ENCODE results near the gene HEPACAM2.

Gene HEPACAM2

GRCh38 chr7:93226310-93226709 lies at the start of gene HEPACAM2:
TSS of gene HEPACAM2 (minus strand) at chr7:93226469.
- DNase-seq (ENCODE audit: low read depth in 1 of 2, low spot score in 1 of 2): no peak

DNA sequence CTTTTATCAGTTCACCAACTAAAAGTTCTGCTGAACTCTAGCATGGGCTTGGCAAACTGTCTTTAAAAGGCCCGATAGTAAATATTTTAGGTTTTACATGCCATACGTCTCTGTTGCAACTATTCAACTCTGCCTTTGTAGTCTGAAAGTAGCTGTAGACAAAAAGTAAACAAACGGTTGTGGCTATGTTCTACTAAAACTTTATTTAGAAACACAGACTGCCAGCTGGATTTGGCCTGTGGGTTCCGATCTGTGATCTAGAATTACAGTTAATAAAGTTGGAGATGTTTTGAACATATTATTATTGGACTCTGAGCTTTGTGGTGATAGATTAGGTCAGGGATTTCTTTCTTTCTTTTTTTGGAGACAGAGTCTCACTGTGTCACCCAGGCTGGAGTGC lies 39.0 kb upstream of the HEPACAM2 start:
- no peak for DNase-seq (ENCODE audit: low read depth in 1 of 2, low spot score in 1 of 2)

- no peak for DNase-seq (ENCODE audit: low read depth in 1 of 2, low spot score in 1 of 2)
These were observed 36.3 kb upstream of the HEPACAM2 start for GRCh38 chr7:93262535-93262934.

DNA sequence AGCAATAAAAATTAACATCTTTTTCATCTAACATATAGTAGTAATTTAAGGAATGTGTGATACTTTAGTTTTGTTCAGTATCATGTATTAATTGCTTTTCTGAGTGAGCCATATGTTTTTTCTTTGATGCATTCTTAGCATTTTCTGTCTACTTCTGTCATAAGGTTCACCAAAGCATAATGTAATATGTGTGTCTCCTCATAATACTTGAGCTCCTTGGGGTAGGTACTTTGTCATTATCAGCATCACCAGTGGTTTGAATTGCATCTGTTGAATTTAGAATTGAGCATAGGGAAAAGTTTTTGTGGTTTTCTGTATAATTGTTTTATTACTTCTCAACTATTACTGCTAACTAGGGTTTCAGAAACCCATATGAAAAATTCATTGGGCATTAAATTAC lies 32.4 kb upstream of the HEPACAM2 start:
- DNase-seq (ENCODE audit: low read depth in 1 of 2, low spot score in 1 of 2): no peak

- DNase-seq (ENCODE audit: low read depth in 1 of 2, low spot score in 1 of 2): no peak
These were observed 23.4 kb upstream of the HEPACAM2 start for GRCh38 chr7:93249491-93250148.

- no peak for DNase-seq (ENCODE audit: low read depth in 1 of 2, low spot score in 1 of 2)
These were observed 19.5 kb upstream of the HEPACAM2 start for GRCh38 chr7:93245525-93246432.

GRCh38 chr7:93242106-93242505 lies 15.8 kb upstream of the HEPACAM2 start:
- no peak for DNase-seq (ENCODE audit: low read depth in 1 of 2, low spot score in 1 of 2)

- DNase-seq (ENCODE audit: low read depth in 1 of 2, low spot score in 1 of 2): no peak
These were observed 13.6 kb upstream of the HEPACAM2 start for GRCh38 chr7:93239824-93240223.

DNA sequence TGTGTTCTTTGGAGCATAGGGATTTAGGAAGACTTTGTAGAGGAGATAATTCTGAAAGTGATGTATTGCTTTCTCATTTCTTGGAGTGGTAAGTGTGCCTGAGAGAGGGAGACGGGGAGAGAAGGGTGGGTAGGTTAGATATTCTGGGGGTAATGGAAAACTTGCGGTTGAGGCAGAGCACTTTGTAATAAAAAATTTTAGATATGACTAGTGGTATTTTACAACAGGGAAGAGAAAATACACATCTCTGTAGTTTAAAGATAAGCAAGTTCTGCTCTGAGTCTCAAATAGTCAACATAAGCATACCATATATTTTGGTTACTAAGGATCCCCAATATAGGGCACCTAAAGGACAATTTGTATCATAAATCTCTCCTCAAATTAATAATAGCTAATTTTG lies 12.5 kb upstream of the HEPACAM2 start:
- DNase-seq (ENCODE audit: low read depth in 1 of 2, low spot score in 1 of 2): no peak

DNA sequence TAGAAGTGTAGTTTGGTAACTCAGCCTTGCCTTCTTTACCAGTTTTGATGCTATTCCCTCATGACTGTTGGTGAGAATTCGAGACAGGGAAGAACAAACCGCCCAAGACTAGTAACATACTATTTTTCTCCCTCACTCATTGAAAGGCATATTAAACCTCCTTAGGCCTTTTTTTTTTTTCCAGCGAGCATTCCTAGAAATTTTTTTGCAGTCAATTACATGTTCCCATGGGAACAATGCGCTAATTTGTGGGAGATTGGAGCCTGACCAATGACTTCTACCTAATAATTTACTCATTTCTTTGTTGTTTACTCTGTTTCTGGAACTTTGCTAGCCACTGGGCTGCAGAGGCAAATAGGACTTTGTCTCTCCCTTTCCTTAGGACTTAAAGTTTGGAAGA lies 11.9 kb upstream of the HEPACAM2 start:
- DNase-seq (ENCODE audit: low read depth in 1 of 2, low spot score in 1 of 2): no peak

DNA sequence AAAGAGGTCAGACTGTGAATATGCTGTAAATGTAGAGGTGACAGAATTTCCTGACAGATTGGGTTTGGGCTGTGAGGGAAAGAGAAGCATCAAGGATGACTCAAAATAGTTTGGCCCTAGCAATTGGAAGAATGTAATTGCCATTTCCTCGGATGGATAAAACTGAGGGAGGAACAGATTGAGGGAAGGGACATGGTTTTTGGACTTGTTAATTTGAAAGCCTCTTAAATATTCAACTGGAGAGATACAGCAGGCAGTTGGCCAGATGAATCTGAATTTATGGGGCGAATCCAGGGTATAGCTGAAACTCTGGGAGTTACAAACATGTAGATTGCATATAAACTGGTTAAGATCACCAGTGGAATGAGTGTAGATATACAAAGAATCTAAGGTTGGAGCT lies 9.3 kb upstream of the HEPACAM2 start:
- DNase-seq (ENCODE audit: low read depth in 1 of 2, low spot score in 1 of 2): no peak

GRCh38 chr7:93232673-93233018 lies 6.4 kb upstream of the HEPACAM2 start:
- DNase-seq (ENCODE audit: low read depth in 1 of 2, low spot score in 1 of 2): no peak

DNA sequence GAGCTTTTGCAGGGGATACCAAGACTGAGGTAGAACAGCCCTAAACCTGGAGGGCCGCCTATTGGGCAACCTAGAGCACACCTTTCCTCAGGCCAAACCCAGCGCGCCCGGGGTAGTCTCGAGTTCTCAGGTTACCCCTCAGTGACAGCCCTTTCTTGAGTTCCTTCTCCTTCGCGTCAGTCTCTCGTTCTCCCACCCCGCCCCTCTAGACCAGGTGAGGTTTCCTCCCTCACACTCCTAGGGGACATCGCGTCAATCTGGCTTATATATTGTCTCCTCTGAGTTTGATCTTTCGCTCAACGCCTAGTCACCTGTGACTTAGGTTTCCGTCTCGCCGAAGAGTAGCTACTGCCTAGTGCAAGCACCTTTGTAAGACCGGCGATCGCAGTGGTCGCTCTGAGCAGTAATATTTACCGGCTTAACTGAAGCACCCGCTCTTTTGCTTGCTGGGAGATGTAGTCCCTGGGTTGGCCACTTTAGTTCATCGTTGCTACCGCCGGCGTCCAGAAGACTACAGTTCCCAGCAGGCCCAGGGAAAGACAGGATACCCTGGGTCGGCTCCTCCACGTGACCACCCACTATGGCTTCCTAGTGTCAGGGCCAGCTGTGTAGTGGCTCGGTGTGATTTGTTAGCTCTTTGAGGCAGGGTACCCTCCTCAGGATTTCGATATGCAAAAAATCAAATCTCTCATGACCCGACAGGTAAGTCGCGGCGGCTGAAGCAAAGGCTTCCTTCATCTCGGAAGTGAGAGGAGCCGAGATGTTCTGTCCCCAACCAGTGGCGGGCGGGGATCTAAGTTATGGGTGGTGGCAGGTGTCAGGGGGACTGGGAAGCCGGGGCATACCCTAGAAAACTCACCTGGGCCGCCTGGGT lies 5.8 kb upstream of the HEPACAM2 start, which contains the start of gene VPS50:
TSS of gene VPS50 (plus strand) at position 568 of the 874 bp plus-strand sequence. CDS start at position 670, 102 bp downstream.
- peak; percentile 68 to 93 for DNase-seq (ENCODE audit: low read depth in 1 of 2, low spot score in 1 of 2)

DNA sequence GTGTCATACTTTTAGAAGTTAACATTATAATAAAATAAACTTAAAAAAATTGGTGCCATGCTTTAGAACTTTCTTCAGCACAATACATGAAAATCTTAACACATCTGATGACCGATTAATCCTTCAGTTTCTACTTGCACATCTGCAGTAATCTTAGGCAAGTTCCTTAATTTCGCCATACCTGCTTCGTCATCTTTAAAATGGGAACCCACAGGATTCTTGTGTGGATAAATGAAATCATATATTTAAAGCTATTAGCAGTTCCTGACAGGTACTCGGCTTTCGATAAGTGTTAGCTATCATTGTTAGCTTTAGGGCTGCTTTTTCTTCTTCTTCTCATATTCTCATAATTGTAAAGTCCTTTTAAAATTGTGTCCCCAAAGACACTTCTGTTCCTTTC lies 5.0 kb upstream of the HEPACAM2 start:
- no peak for DNase-seq (ENCODE audit: low read depth in 1 of 2, low spot score in 1 of 2)

DNA sequence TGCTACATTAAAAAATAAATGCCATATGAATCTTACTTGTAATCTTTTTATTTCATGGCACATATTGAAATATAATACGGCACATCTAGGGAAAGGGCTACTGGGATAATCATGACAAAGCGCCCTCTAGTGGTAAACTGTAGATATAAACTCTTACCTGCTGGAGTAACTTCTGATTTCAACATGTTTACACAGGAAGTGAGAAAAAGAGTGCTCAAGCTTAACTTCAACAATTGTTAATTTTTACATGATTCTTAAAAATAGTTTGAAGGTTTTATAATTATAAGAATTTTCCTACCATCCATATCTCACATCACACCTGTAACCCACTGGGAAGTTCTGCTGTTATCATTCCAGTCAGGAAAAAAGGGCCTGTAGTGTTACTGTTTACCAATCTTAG lies 2.0 kb upstream of the HEPACAM2 start:
- peak in 1 of 2 donors; percentile 39 for DNase-seq (ENCODE audit: low read depth in 1 of 2, low spot score in 1 of 2)

GRCh38 chr7:93219868-93220267 lies 6.4 kb downstream of the HEPACAM2 start:
- DNase-seq (ENCODE audit: low read depth in 1 of 2, low spot score in 1 of 2): no peak

DNA sequence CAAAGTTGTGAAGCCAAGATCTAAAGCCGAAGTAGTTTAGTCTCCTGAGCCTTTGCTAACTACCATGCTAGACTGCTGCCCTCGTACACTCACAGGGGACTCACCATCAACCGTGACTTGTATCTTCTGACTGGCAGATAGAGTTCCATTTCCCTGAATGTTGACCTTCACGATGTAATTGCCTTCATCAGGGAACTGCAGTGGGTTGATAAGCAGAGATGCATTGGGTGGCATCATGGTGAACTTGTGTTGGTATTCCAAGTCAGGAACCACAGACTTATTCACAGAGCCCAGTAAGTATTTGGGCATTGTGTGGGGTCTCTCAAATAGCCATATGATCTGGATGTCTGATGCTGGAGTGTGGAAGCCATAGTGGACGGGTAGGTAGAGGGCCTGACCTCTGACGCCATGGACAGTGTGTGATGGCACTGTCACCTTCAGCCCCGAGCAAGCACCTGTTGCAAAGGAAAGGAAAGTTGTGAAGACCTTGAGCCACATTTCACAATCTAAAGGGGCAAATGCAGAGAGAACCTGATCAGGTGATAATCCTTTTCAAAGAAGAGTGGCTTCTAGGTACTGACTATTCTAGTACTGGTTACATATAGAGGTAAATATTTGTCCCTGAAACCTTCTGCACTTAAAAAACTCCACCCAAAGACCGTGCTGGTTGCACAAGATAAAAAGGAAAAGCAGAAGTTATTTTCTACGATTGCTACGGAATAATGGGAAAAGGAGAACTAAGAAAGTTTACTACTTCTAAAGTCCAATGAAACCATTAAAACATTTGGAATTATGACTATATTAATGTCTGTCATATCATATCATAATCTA lies 7.1 kb downstream of the HEPACAM2 start:
- no peak for DNase-seq (ENCODE audit: low read depth in 1 of 2, low spot score in 1 of 2)

DNA sequence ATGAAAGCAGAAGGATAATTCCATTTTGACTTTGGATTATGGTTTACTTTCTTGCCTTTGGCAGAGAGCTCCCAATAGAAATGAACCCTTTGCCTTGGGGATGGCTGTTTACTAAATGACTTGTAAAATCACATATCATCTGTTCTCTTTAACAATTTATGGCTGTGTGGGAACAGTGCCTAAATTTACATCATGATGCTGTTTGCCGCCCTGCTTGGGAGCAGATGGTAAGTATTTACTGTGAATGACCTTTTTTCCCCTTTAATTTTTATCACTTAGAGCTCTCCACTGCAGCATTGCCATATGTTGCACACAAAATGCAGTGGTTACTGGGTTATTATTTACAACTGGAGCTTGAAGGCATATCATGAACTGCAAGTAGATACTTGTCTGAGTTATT lies 13.4 kb downstream of the HEPACAM2 start:
- DNase-seq (ENCODE audit: low read depth in 1 of 2, low spot score in 1 of 2): no peak

DNA sequence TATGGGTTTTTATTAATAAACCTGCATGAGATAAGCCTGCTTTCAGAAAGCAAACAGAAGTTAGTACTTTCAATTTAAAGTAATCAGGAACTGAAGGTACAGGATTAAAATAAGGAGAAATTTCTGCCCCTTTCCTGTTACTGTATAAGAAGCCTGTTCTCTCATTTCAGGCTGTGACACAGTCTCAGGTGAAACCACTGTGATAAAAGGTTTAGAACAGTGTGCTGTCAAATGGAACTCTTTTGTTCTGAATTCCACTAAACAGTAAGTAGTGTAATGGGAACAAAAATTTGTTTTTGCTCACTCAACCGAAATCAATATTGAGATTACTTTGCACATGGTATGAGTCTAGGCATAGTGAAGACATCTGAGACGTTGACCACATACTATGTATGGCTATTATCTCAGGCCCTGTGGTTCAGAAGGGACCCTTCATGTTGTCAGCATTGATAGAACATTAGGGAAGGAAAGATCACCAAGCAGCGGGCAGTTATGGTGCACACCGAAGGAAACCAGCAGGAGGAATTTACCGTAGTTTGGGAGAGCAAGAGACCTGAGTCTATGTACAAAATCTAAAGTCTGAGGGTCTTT lies 14.9 kb downstream of the HEPACAM2 start:
- no peak for DNase-seq (ENCODE audit: low read depth in 1 of 2, low spot score in 1 of 2)

DNA sequence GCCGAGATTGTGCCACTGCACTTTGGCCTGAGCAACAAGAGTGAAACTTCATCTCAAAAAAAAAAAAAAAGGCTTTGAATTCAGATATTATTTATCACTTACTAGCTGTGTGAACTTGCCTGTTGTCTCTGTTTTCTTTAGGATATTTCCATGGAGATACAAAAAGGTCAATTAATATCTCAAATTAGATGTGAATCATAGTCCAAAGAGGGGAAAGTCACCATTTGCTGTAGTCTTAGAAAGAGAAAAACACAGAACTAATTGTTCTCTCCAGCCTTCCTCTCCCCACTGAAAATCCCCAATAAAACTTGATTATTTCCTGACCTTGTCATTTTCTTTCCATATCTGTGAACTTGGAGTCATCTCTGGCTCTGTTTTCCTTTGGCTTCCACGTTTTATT lies 21.2 kb downstream of the HEPACAM2 start:
- DNase-seq (ENCODE audit: low read depth in 1 of 2, low spot score in 1 of 2): no peak
